CD4-positive, alpha-beta T cell (primary cell): ENCODE data around the gene GPC6. TPM values are rescaled to one million over a fixed set of nuclear protein-coding genes. Genes with fewer than 3 reads are reported as not detected.

Experiments
- ATAC-seq: fragments of 200-7000 bp; cut with Tn5 transposase; one replicate; pipeline ENCODE4 v1.10.0; 2022; ENCODE audit warnings: mild to moderate bottlenecking; ENCODE audit not compliant: poor library complexity
- CTCF ChIA-PET: fragments of 350-600 bp; sonication (Branson Sonifier 250); formaldehyde crosslinking; loops from one replicate; lab custom pipeline; 2021; ENCODE audit warnings: antibody characterized with exemption, inconsistent platforms; lab: Charles Lee
- POLR2A ChIA-PET: fragments of 350-600 bp; sonication (Branson Sonifier 250); formaldehyde crosslinking; loops from one replicate; lab custom pipeline; 2021; ENCODE audit warnings: antibody characterized with exemption, inconsistent platforms; lab: Charles Lee
- DNase-seq, 14 experiments: peaks; one replicate each; pipeline ENCODE4 v3.0.0-alpha.2; 2013 to 2020; ENCODE audit warnings: mixed read lengths in 2 of 14
- H3K27ac ChIP-seq, 2 donors: one replicate each; pipeline versions ENCODE4 v1.5.1 to v1.7.0; 2013; ENCODE audit warnings: low read length in 2 of 2, low read depth in 1 of 2, mild to moderate bottlenecking in 1 of 2
- H3K27me3 ChIP-seq, 2 experiments: 1 replicate in 1 of 2; 2 replicates in 1 of 2; pipeline versions ENCODE4 v1.6.1 to v1.7.0; 2013; ENCODE audit warnings: low read length in 2 of 2, control low read depth in 1 of 2, mild to moderate bottlenecking in 1 of 2, moderate library complexity in 1 of 2; ENCODE audit not compliant: insufficient read depth in 2 of 2, control insufficient read depth in 1 of 2
- H3K36me3 ChIP-seq: one replicate; pipeline ENCODE4 v1.6.1; 2013; ENCODE audit warnings: low read length, control low read depth; ENCODE audit not compliant: insufficient read depth
- H3K4me1 ChIP-seq: one replicate; pipeline ENCODE4 v1.6.1; 2013; ENCODE audit warnings: low read length, control low read depth; ENCODE audit not compliant: insufficient read depth
- H3K4me3 ChIP-seq: one replicate; pipeline ENCODE4 v1.5.1; 2013; ENCODE audit warnings: mild to moderate bottlenecking, low read length, moderate library complexity
- H3K9me3 ChIP-seq, 2 experiments: 1 replicate in 1 of 2; 2 replicates in 1 of 2; pipeline versions ENCODE4 v1.6.1 to v1.7.0; 2013; ENCODE audit warnings: low read length in 2 of 2, mild to moderate bottlenecking in 2 of 2, control low read depth in 1 of 2, moderate library complexity in 1 of 2; ENCODE audit not compliant: control insufficient read depth in 1 of 2, insufficient read depth in 1 of 2
- H3K27ac Mint-ChIP-seq: one replicate; pipeline ENCODE4 v1.8.0; 2020; ENCODE audit warnings: mixed read lengths
- H3K27me3 Mint-ChIP-seq: one replicate; pipeline ENCODE4 v1.8.0; 2021; ENCODE audit warnings: mixed read lengths
- H3K36me3 Mint-ChIP-seq: one replicate; pipeline ENCODE4 v1.8.0; 2021; ENCODE audit warnings: low read depth, mixed read lengths
- H3K4me1 Mint-ChIP-seq: one replicate; pipeline ENCODE4 v1.8.0; 2021; ENCODE audit warnings: low read depth, mixed read lengths
- H3K4me3 Mint-ChIP-seq: one replicate; pipeline ENCODE4 v1.8.0; 2020; ENCODE audit warnings: mild to moderate bottlenecking, mixed read lengths
- H3K9me3 Mint-ChIP-seq: one replicate; pipeline ENCODE4 v1.8.0; 2020; ENCODE audit warnings: mixed read lengths
- CTCF ChIP-seq: fragments of 200-600 bp; IDR thresholded peaks from one replicate; pipeline ENCODE4 v1.8.0; 2022; ENCODE audit warnings: antibody characterized with exemption, mild to moderate bottlenecking
- intact Hi-C, 2 experiments: fragments of 100-400 bp; cut with DNase I in 1 of 2; cut with micrococcal nuclease in 1 of 2; formaldehyde crosslinking; loops; one replicate each; pipeline versions ENCODE4 v1.15.1 to v1.9.0; 2023 to 2025; cut with DNase I, micrococcal nuclease
- total RNA-seq, 174 experiments: library from RNA in 2 of 174; stranded (reverse) in 2 of 174; gene quantifications; one replicate each; pipeline ENCODE4 v1.2.3 and lab custom pipeline; 2021 to 2026

Gene GPC6
- total RNA-seq, 2 experiments from 2014 or later, result not detected

GRCh38 chr13:94351292-94351990, 1124.8 kb downstream of the GPC6 start:
- DNase-seq (peak in 1 of 14 experiments; percentile 25), ATAC-seq (no peak)
- Histone ChIP-seq H3K27ac (no peak overlapping the region), H3K9me3 (no peaks in the 10 kb centered on the region), H3K27me3 (no peaks in the 10 kb centered on the region), H3K4me1 (no peaks in the 10 kb centered on the region), H3K4me3 (no peak overlapping the region), H3K36me3 (no peaks in the 10 kb centered on the region)
- intact Hi-C loops, result no loop called here
- Mint-ChIP-seq H3K4me1 (no peaks in the 10 kb centered on the region), H3K27ac (no peak overlapping the region), H3K27me3 (peaks cover 6% of the 10 kb centered on the region), H3K4me3 (no peak overlapping the region), H3K36me3 (no peaks in the 10 kb centered on the region), H3K9me3 (no peaks in the 10 kb centered on the region)
- no peak for TF ChIP-seq CTCF
- ChIA-PET POLR2A (no interaction called here), CTCF (interaction anchor here (1.0 kb wide), 1 partner anchor 10 kb away, joined by 3 read pairs; no protein-coding TSS in a partner anchor)

GRCh38 chr13:94352057-94352456, 1125.5 kb downstream of the GPC6 start:
- POLR2A ChIA-PET, result no interaction called here
- Histone ChIP-seq H3K9me3 (no peaks in the 10 kb centered on the region), H3K27ac (no peak overlapping the region), H3K4me1 (no peaks in the 10 kb centered on the region), H3K27me3 (no peaks in the 10 kb centered on the region), H3K36me3 (no peaks in the 10 kb centered on the region), H3K4me3 (no peak overlapping the region)
- Mint-ChIP-seq H3K4me1 (no peaks in the 10 kb centered on the region), H3K9me3 (no peaks in the 10 kb centered on the region), H3K27ac (no peak overlapping the region), H3K36me3 (no peaks in the 10 kb centered on the region), H3K27me3 (peaks cover 6% of the 10 kb centered on the region), H3K4me3 (no peak overlapping the region)
- CTCF ChIA-PET, result interaction anchor here (1.0 kb wide), 1 partner anchor 10 kb away, joined by 3 read pairs; no protein-coding TSS in a partner anchor
- DNase-seq (no peak), ATAC-seq (no peak)
- no peak for TF ChIP-seq CTCF
- intact Hi-C loops, result no loop called here

GRCh38 chr13:94353167-94353710, 1126.6 kb downstream of the GPC6 start:
- DNase-seq (no peak), ATAC-seq (no peak)
- Histone ChIP-seq H3K36me3 (no peaks in the 10 kb centered on the region), H3K9me3 (no peaks in the 10 kb centered on the region), H3K27me3 (no peaks in the 10 kb centered on the region), H3K4me3 (no peak overlapping the region), H3K27ac (no peak overlapping the region), H3K4me1 (no peaks in the 10 kb centered on the region)
- TF ChIP-seq CTCF, result no peak
- Mint-ChIP-seq H3K4me3 (no peak overlapping the region), H3K27me3 (peaks cover 6% of the 10 kb centered on the region), H3K36me3 (no peaks in the 10 kb centered on the region), H3K4me1 (no peaks in the 10 kb centered on the region), H3K9me3 (no peaks in the 10 kb centered on the region), H3K27ac (no peak overlapping the region)
- ChIA-PET POLR2A (no interaction called here), CTCF (no interaction called here)
- intact Hi-C loops, result no loop called here
